Naive thymus-derived CD8-positive, alpha-beta T cell (primary cell): Measurements from ENCODE around the gene DNPH1. TPM values are rescaled to one million over a fixed set of nuclear protein-coding genes. Genes with fewer than 3 reads are reported as not detected.

ENCODE experiments used
- ATAC-seq, 2 donors: fragments of 150-1000 bp; cut with Tn5 transposase in 1 of 2; sonication (Bioruptor Pico), chemical (Tn5 transposase) in 1 of 2; 1 replicate in 1 of 2; 2 replicates in 1 of 2; pipeline ENCODE4 v1.10.0; 2021; ENCODE audit warnings: mild to moderate bottlenecking in 2 of 2, moderate library complexity in 2 of 2
- POLR2A ChIA-PET: fragments of 350-600 bp; sonication (Branson Sonifier 250); formaldehyde crosslinking; loops from one replicate; lab custom pipeline; 2021; ENCODE audit warnings: antibody characterized with exemption; lab: Charles Lee
- DNase-seq, 10 donors: peaks; one replicate each; pipeline versions ENCODE4 v3.0.0 to v3.0.0-alpha.2; 2020 to 2022
- H3K27ac Mint-ChIP-seq, 10 donors: one replicate each; pipeline ENCODE4 v1.8.0; 2020 to 2022; ENCODE audit warnings: mild to moderate bottlenecking in 10 of 10, mixed read lengths in 10 of 10, moderate library complexity in 4 of 10, inconsistent platforms in 1 of 10
- H3K27me3 Mint-ChIP-seq, 5 donors: one replicate each; pipeline ENCODE4 v1.8.0; 2021 to 2022; ENCODE audit warnings: mixed read lengths in 5 of 5
- H3K36me3 Mint-ChIP-seq, 3 donors: one replicate each; pipeline ENCODE4 v1.8.0; 2020 to 2022; ENCODE audit warnings: mixed read lengths in 3 of 3, mild to moderate bottlenecking in 2 of 3, inconsistent platforms in 1 of 3
- H3K4me1 Mint-ChIP-seq, 4 donors: one replicate each; pipeline ENCODE4 v1.8.0; 2021 to 2022; ENCODE audit warnings: mixed read lengths in 4 of 4
- H3K4me3 Mint-ChIP-seq, 10 donors: one replicate each; pipeline ENCODE4 v1.8.0; 2020 to 2022; ENCODE audit warnings: mild to moderate bottlenecking in 10 of 10, mixed read lengths in 10 of 10, moderate library complexity in 6 of 10, inconsistent platforms in 1 of 10
- H3K9me3 Mint-ChIP-seq, 9 donors: one replicate each; pipeline ENCODE4 v1.8.0; 2020 to 2022; ENCODE audit warnings: mixed read lengths in 9 of 9, mild to moderate bottlenecking in 3 of 9, inconsistent platforms in 1 of 9, moderate library complexity in 1 of 9
- polyA plus RNA-seq, 3 donors: library from polyadenylated mRNA; unstranded; fragments of 300-500 nt; fragmentation: Illumina TruSeq; gene quantifications; one replicate each; pipeline ENCODE4 v1.2.3, GENCODE V29; 2021
- total RNA-seq, 8 experiments: library from RNA in 2 of 8; stranded (reverse) in 2 of 8; gene quantifications; one replicate each; pipeline ENCODE4 v1.2.3 and lab custom pipeline; 2021 to 2026

The DNPH1 gene
- total and polyA plus RNA-seq, 5 experiments from 2014 or later = 45.9 to 173 (median 109) TPM

DNA sequence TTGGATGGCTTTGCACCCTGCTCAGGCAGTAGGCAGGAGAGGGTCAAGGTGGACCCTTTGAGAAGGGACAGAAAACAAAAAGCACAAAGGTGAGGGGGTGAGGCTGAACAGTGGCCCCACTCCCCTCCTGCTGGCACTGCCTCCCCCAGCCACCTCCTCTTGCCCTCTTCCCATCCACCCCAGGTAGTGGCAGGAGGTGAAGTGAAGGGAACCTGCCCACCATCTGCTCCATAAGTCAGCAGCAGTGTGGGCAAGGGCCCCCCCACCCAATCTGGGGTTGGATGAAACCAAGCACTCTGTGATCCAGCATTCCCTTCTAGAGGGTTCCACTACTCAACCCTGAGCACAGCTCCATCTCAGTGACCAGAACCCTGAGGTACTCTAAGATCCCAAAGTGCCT lies 42.7 kb upstream of the DNPH1 start:
- Mint-ChIP-seq H3K4me3 (peak overlapping the region in 1 of 10 donors; percentile 2), H3K27me3 (peaks cover 6 to 24% (median 10%) of the 10 kb centered on the region in 5 donors), H3K27ac (peak overlapping the region in 1 of 10 donors; percentile 7), H3K9me3 (no peaks in the 10 kb centered on the region), H3K4me1 (peaks cover 10 to 33% (median 25%) of the 10 kb centered on the region in 4 donors), H3K36me3 (no peaks in the 10 kb centered on the region)
- no peak for DNase-seq
- no peak for ATAC-seq
- POLR2A ChIA-PET = no interaction called here

DNA sequence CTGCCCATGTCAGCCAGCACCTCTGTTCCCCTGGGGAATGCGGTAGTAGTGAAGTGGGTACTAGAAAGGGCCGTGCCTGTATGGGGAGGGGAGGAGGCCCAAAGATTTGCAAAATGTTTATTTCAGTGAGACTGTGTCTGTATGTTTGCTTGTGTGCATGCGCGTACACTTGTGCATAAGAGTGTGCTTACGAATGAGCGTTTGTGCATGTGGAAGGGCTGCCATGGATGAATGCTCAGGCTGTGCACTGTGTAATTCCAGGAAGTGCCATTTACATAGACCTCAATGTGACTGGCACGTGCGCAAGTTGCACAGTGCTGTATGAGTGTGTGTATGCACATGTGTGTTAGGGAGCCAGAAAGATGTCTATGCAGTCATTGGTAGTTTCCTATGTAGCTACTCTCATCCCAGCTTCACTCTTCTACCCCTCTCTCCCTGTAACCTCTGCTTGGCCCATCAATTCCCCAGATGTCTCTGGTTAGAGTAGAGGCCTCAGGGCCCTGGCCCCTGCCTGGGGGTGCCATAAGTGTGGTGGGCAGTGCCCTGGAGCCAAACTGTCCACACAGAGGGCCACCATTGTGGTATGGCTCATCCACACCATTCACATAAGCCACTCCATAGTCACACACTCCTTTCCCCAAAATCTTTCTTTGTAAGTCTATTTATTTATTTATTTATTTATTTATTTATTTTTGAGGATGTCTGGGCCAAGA lies 42.0 kb upstream of the DNPH1 start:
- Mint-ChIP-seq H3K4me3 (peak overlapping the region in 2 of 10 donors; percentile 16 to 48), H3K27ac (no peak overlapping the region), H3K9me3 (no peaks in the 10 kb centered on the region), H3K27me3 (peaks cover 4 to 18% (median 10%) of the 10 kb centered on the region in 5 donors), H3K4me1 (peaks cover 10 to 30% (median 22%) of the 10 kb centered on the region in 4 donors), H3K36me3 (no peaks in the 10 kb centered on the region)
- POLR2A ChIA-PET = interaction anchor here (0.5 kb wide), 1 partner anchor 241 kb away, joined by 3 read pairs; no protein-coding TSS in a partner anchor
- DNase-seq (no peak), ATAC-seq (no peak)

DNA sequence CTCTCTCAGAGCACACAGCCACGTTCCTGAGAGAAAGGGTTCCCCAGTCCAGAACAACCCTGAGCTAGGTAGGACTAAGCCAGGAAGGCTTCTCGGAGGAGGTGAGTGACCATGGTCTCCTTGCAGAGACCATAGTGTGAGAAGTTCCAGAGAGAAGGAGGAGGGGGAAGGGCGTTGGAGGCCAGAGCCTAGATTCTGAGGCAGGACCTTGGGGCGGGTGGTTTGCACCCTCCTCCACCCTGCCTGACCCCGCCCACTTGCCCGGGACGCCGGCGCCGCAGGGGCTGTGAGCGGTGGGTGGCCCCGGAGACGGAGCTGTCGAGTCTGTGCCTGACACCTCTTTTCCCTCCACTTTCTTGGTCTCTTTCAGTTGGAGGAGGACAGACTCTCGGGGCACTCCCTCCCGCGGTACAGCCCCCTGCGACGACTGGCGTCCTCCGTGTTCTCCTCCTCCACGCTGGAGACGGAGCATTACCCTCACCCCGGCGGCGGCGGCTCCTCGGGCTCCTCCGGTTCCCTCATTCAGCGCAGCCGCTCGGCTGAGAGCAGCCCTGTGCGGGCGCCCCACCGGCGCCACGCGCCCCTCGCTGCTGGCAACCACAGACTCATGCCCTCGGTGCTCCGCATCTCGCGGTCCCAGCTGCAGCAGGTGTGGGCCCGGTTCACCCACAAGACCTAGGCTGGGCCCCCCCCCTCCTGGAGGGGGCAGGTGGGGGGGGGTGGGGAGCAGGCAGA lies 40.2 kb upstream of the DNPH1 start:
- DNase-seq (peak in 9 of 10 donors; percentile 22 to 49 (median 39)), ATAC-seq (peak; percentile 83 to 87)
- Mint-ChIP-seq H3K27ac (peak overlapping the region in 4 of 10 donors; percentile 39 to 43 (median 40)), H3K4me3 (peak overlapping the region; percentile 66 to 82 (median 78)), H3K36me3 (no peaks in the 10 kb centered on the region), H3K9me3 (no peaks in the 10 kb centered on the region), H3K4me1 (peaks cover 4 to 24% (median 15%) of the 10 kb centered on the region in 4 donors), H3K27me3 (peaks cover 3 to 18% (median 8%) of the 10 kb centered on the region in 5 donors)
- POLR2A ChIA-PET = interaction anchor here (0.6 to 1.0 kb wide), 2 partner anchors 129 to 158 kb away, joined by 3 read pairs; partner anchors contain the start of gene ABCC10

DNA sequence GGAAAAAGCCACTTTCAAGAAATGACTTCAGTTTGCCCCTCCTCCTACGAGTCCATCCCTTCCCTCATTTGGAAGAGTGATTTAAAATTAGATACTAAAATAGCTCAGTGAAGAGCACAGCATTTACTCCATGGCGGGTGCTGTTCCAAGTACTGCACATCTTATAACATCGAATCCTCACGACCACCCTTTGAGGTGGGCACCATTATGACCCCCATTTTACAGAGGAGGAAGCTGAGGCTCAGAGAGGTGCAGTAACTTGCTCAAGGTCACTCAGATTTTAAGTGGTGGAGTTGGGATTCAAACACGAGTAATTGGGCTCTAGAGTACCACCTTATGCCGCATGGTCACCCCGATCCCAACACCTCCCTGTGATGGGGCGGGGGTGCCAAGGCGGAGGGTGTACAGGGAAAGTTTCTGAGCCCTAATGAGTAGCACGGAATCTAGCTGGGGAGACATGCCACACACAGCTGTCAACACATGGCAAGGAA lies 39.5 kb upstream of the DNPH1 start:
- Mint-ChIP-seq H3K36me3 (no peaks in the 10 kb centered on the region), H3K4me3 (peak overlapping the region; percentile 66 to 82 (median 78)), H3K9me3 (no peaks in the 10 kb centered on the region), H3K4me1 (peaks cover 1 to 22% (median 15%) of the 10 kb centered on the region in 4 donors), H3K27ac (peak overlapping the region in 1 of 10 donors; percentile 41), H3K27me3 (peaks cover 1 to 18% (median 8%) of the 10 kb centered on the region in 5 donors)
- ATAC-seq (no peak), DNase-seq (no peak)
- POLR2A ChIA-PET = interaction anchor here (0.6 to 1.0 kb wide), 2 partner anchors 130 to 158 kb away, joined by 3 read pairs; partner anchors contain the start of gene ABCC10

DNA sequence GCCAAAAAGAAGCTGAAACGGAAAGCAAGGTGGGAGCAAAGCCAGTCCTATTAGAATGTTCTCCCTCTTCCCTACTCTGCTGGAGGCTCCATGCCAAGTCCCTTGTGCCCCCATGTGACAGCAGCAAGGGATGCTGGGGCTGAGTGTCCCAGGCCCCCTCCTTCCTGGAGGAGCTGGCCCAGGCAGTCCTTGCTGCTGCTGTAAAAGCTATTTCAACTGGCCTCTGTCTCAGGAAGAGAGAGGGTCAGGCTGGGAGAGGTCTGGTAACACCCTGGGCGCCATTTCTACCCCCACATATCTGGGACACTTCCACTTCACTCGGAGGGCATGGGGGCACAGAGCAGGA lies 39.0 kb upstream of the DNPH1 start:
- POLR2A ChIA-PET = interaction anchor here (0.5 to 1.0 kb wide), 3 partner anchors 90 to 1039 kb away, joined by 3 read pairs; partner anchors contain the start of gene ABCC10
- H3K27ac Mint-ChIP-seq = peak overlapping the region in 1 of 10 donors; percentile 15
- H3K27me3 Mint-ChIP-seq = peaks cover 4 to 18% (median 8%) of the 10 kb centered on the region in 5 donors
- H3K9me3 Mint-ChIP-seq = no peaks in the 10 kb centered on the region
- peaks cover 5 to 27% (median 15%) of the 10 kb centered on the region in 4 donors for H3K4me1 Mint-ChIP-seq
- H3K4me3 Mint-ChIP-seq = peak overlapping the region in 6 of 10 donors; percentile 24 to 80 (median 33)
- no peak for ATAC-seq
- no peaks in the 10 kb centered on the region for H3K36me3 Mint-ChIP-seq
- DNase-seq = no peak

DNA sequence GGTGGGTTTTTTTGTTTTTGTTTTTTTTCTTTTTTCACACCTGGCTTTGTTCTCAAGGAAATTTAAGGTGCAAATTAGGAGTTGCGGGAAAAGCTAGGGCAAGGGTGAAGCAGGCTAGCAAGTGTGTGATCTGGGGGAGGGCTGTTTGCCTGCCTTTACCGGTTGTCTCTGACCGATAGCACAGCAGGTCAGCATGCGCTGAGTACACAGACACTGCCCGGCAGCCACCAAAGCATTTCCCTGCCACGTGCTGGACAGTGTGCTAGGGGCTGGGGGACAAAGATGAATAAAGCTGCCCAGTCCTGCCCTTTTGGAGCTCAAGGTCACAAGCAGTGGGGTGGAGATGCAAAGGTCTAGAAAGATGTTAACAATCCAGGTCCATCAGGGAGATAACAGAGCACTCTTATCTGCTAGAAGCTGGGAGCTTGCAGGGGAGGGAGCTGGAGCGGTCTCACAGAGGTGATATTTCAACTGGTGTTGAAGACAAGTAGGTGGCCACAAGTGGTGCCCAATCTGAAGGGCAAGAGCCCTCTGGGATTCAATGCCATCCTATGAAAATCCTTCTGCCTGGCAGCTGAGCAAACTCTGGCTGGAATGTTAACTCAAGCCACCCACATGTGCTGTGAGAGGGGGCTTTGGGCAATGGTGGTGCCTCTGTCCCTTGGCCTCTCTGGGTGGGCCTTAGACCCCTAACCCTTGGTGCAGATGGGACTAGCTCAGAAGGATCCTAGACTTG lies 38.5 kb upstream of the DNPH1 start:
- POLR2A ChIA-PET = interaction anchor here (0.5 to 0.7 kb wide), 3 partner anchors 90 to 1039 kb away, joined by 3 read pairs; no protein-coding TSS in a partner anchor
- no peaks in the 10 kb centered on the region for H3K9me3 Mint-ChIP-seq
- ATAC-seq (no peak), DNase-seq (no peak)
- H3K4me3 Mint-ChIP-seq = peak overlapping the region in 1 of 10 donors; percentile 25
- peaks cover 4 to 18% (median 8%) of the 10 kb centered on the region in 5 donors for H3K27me3 Mint-ChIP-seq
- peak overlapping the region in 1 of 10 donors; percentile 74 for H3K27ac Mint-ChIP-seq
- H3K4me1 Mint-ChIP-seq = peaks cover 5 to 28% (median 15%) of the 10 kb centered on the region in 4 donors
- H3K36me3 Mint-ChIP-seq = no peaks in the 10 kb centered on the region

DNA sequence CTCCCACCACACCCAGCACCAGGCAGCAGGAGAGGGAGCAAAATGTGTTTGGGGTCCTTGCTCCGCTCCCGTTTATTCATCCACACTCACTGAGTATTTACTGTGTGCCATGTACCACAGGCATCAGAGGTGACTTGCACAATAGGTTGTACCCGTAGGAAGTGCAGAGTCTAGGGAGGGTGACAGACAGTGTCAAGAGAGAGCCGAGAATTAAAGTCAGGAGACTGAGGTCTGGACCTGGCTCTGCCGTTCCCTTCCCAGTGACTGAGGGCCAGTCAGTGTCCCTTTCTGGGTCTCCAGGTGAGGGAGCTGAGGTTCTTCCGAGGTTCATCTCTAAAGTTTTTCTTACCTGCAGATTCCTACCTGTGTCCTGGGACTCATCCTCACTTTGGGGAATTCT lies 36.3 kb upstream of the DNPH1 start:
- no peak overlapping the region for H3K4me3 Mint-ChIP-seq
- no peak overlapping the region for H3K27ac Mint-ChIP-seq

DNA sequence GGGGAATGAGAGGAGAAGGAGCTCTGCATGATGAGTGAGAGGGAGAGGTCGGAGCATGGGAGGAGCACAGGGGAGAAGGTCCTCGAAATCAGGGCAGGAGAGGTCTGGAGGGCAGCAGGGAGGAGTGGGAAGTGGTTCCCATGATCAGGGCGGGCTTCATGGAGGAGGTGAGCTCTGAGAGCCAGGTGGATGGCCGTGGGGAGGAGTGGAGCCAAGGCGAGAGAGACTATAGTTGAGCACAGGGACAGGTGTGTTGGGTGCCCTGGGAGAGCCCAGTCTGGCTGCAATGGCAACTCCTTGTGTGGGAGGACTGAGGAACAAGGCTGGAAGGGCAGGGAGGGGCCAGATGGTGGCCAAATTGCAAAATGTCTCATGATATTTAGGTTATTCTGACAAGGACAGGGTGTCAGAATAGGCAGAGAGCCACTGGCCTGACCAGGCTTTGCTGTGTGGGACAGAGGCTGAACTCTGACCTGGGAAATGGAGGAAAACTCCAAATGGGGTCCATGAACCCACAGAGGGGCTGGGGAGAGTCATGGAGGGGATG lies 35.4 kb upstream of the DNPH1 start:
- ATAC-seq (no peak), DNase-seq (no peak)
- POLR2A ChIA-PET = no interaction called here
- H3K27ac Mint-ChIP-seq = no peak overlapping the region
- H3K4me1 Mint-ChIP-seq = peaks cover 4 to 17% (median 6%) of the 10 kb centered on the region in 4 donors
- H3K27me3 Mint-ChIP-seq = peaks cover 3 to 9% (median 4%) of the 10 kb centered on the region in 5 donors
- H3K9me3 Mint-ChIP-seq = no peaks in the 10 kb centered on the region
- no peak overlapping the region for H3K4me3 Mint-ChIP-seq
- H3K36me3 Mint-ChIP-seq = no peaks in the 10 kb centered on the region

More for the DNA sequence above, 36.3 kb upstream of the DNPH1 start:
- DNase-seq (no peak), ATAC-seq (no peak)
- H3K4me1 Mint-ChIP-seq = peaks cover 5 to 24% (median 12%) of the 10 kb centered on the region in 4 donors
- H3K9me3 Mint-ChIP-seq = no peaks in the 10 kb centered on the region
- H3K36me3 Mint-ChIP-seq = no peaks in the 10 kb centered on the region
- POLR2A ChIA-PET = no interaction called here
- H3K27me3 Mint-ChIP-seq = peaks cover 4 to 17% (median 7%) of the 10 kb centered on the region in 5 donors

DNA sequence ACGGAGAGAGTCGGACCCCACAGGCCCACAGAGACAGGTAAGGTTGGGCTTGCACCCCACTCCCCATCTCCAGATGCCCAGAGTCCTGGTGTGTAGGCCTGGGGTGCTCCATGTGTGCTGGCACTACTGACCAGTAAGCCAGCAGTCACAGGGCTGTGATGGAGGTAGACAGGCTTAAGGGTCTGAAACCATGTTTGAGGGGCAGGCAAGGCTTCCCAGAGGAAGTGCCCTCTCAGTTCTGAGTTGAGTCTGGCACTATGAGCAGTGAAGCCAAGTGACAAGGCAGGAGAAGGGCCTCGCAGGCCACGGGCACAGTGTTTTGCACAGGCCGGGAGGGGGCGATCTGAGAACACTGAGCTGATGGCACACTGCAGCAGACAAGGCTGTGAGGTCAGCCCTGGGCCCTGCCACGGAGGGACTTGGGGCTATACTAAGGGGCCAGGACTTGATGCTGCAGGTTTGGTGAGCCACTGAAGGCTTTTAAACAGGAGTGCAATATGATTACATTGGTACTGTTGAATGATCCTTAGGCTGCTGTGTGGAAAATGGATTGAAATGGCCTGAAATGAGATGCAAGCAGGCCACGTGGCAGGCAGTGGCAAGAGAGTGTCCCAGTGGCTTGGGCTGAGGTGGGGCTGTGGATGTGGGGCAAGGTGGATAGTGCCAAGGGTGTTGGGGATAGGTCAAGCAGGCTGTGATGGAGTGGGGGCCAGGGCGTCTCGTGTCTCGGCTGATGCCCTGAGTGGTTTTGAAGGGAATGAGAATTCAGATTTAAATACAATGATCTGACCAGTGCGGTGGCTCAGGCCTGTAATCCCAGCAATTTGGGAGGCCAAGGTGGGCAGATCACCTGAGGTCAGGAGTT lies 34.3 kb upstream of the DNPH1 start:
- Mint-ChIP-seq H3K36me3 (no peaks in the 10 kb centered on the region), H3K4me1 (peaks cover 0 to 6% (median 4%) of the 10 kb centered on the region in 4 donors), H3K27me3 (peaks cover 3 to 11% (median 3%) of the 10 kb centered on the region in 5 donors), H3K27ac (peak overlapping the region in 4 of 10 donors; percentile 6 to 70 (median 64)), H3K4me3 (no peak overlapping the region), H3K9me3 (no peaks in the 10 kb centered on the region)
- peak; percentile 95 to 100 for ATAC-seq
- POLR2A ChIA-PET = interaction anchor here (0.5 kb wide), 1 partner anchor 241 kb away, joined by 4 read pairs; no protein-coding TSS in a partner anchor
- peak; percentile 49 to 86 (median 66) for DNase-seq

DNA sequence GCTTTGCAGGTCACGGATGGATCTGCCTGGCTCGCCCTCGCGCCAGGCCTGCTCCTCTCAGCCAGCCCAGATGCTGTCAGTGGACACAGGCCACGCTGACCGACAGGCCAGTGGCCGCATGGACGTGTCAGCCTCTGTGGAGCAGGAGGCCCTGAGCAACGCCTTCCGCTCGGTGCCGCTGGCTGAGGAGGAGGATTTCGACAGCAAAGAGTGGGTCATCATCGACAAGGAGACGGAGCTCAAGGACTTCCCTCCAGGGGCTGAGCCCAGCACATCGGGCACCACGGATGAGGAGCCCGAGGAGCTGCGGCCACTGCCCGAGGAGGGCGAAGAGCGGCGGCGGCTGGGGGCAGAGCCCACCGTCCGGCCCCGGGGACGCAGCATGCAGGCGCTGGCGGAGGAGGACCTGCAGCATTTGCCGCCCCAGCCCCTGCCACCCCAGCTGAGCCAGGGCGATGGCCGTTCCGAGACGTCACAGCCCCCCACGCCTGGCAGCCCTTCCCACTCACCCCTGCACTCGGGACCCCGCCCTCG lies 33.6 kb upstream of the DNPH1 start:
- Mint-ChIP-seq H3K36me3 (no peaks in the 10 kb centered on the region), H3K27ac (peak overlapping the region in 1 of 10 donors; percentile 6), H3K9me3 (no peaks in the 10 kb centered on the region), H3K4me1 (peaks cover 0 to 6% (median 4%) of the 10 kb centered on the region in 4 donors), H3K4me3 (no peak overlapping the region), H3K27me3 (peaks cover 3 to 17% (median 7%) of the 10 kb centered on the region in 5 donors)
- POLR2A ChIA-PET = no interaction called here
- no peak for DNase-seq
- no peak for ATAC-seq
